ENCODE data around the gene DLGAP1.
"Not testable (repeated sequence)": the region's sequence is repeated elsewhere in the genome, so short reads cannot be mapped to it uniquely, and the experiment has no call there.

DLGAP1 gene

DNA sequence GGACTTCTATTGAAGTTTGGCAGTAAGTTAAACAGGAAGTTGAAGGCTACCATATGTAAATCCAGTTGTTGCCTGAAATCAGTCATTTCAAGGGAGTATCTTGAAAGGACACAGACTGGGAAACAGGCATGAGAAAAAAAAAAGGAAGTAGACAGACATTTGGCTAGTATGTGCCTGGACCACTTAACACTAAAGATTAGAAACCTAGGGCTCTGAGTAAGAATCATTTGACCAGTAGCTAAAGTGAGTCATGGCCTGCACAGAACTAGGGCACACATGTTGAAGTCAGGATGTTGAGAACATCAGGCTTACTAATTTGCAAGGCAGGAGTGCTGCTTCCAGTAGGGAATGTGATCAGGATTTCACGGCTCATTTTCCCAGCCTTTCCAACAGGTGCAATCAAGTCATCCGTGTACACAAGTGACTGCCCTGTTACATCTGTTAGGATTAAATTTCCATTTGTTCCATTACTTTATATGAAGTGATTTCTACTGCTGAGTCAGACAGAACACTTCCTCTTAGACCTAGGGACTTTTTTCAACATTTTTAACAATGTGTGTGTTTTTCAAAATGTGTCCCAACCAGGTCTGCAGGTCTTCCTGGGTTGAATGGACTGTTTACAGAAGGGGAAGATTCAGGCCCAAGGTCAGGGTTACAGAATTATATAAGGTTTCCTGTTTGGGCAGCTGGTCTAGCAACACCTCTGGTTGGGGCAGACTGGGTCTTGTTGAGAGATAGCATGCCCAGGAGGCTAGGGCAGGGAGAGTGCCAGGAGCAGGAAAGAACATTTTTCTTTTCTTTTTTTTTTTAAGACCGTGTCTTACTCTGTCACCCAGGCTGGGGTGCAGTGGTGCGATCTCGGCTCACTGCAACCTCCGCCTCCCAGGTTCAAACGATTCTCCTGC is 859.5 kb downstream of the DLGAP1 start:
- peak; percentile 70 to 76 for DNase-seq

- DNase-seq: no peak
Observed at GRCh38 chr18:3594760-3595368, 860.2 kb downstream of the DLGAP1 start.

GRCh38 chr18:3593904-3594759 is 861.0 kb downstream of the DLGAP1 start:
- peak; percentile 87 to 88 for DNase-seq

GRCh38 chr18:3593381-3593903 is 861.7 kb downstream of the DLGAP1 start:
- peak; percentile 86 to 87 for DNase-seq

DNA sequence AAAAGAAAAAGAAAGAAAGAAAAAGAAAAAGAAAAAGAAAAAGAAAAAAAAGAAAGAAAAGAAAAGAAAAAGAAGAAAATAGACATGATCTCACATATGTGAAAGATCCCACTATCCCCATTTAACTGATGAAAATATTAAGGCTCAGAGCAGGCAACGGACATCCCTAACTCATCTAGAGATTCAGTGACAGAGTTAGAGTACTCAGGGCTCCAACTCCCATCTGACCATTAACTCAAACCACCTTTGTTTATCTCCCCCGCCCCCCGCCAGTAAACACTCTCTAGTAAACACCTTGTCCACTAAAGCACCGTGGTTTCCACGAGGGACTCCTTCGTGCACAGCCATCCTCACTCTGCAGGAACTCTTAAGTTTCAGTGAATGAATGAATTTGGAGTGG is 862.2 kb downstream of the DLGAP1 start:
- no peak for DNase-seq

GRCh38 chr18:3590096-3590630 is 864.9 kb downstream of the DLGAP1 start:
- DNase-seq: no peak

- DNase-seq: peak; percentile 74 to 87
Observed at GRCh38 chr18:3585656-3586509, 869.2 kb downstream of the DLGAP1 start.

GRCh38 chr18:3584897-3585460 is 870.1 kb downstream of the DLGAP1 start:
- no peak for DNase-seq

DNA sequence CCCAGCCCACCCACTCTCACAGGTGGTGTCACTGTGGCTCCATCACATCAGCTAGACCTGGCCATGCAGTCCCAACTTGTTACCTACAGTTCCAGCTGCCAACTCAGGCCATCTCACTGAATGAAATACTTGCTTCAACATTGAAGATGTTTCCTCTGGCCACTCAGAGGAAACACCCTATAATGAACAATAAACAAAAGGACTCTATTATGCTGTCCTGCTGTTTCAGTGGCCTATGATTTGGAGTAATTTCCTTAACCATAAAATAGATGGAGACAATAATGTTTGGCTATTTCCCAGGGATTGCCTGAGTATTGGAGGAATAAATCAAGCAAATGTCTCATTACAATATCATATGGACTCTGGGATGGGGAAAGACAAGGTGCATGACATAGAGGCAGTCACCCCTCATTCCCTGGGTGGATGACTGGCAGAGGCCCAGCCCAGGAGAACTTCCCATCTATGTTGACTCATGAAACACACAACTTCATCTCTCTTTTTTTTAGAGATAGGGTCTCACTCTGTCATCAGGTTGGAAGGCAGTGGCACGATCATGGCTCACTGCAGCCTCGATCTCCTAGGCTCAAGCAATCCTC is 870.7 kb downstream of the DLGAP1 start:
- DNase-seq: no peak

GRCh38 chr18:3583873-3584247 is 871.2 kb downstream of the DLGAP1 start:
- DNase-seq: no peak

GRCh38 chr18:3583106-3583872 is 871.8 kb downstream of the DLGAP1 start:
- DNase-seq: not testable (repeated sequence)

DNA sequence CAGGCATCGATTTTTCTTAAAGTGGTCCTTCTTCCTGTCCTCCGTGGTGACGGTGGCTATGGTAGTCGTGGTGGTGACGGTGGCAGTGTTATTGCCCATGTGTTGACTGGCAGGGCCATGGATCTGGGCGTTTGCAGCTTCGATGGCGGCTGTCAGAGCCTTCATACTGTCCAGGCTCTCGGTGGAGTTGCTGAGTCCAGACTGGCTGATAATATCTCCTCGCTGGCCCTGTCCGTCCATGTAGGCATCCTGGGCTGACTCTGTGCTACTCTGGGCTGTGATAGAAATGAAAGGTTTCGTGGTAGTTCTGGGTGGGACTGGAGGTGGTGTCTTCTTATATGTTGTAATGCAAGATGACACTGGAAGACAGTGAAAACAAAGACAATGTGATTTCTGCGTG is 873.2 kb downstream of the DLGAP1 start:
- no peak for DNase-seq

DNA sequence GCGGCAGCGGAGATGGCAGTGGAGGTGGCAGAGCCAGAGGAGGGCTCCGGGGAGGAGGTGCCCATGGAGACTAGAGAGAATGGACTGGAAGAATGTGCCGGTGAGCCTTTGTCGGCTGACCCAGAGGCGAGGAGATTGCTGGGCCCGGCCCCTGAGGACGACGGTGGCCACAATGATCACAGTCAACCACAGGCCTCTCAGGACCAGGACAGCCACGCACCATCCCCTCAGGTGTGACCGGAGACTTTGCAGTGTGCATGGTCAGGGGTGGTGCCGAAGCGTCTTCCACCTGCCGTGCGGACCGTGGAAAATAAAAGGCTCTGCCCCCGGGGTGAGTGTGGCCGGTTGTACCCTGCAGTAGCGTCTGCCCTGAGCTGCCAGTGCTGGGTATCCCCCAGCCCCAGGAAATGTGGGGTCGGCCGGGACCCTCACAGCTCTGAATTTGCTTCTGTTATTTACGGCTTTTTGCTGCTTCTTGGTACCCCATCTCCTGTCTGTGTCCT is 874.5 kb downstream of the DLGAP1 start:
- DNase-seq: peak in 1 of 2 experiments; percentile 20

- no peak for DNase-seq
Observed at GRCh38 chr18:3579701-3580100, 875.4 kb downstream of the DLGAP1 start.

DNA sequence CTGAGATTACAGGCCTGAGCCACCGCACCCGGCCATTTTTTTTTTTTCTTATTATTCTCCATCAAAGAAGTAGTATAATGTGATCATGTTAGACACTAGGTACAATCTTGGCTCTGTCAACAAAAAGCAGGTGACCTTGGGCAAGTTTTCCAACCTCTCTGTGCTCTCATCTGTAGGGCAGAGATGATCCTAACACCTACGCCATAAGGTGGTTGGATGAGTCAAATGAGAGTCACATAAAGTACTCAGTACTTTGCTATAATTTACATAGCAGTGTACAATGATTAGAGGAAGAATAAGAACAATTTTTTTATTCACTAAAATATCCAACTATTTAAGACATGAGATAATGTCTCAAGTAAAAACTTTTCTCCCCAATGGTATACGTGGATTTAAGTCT is 876.5 kb downstream of the DLGAP1 start:
- DNase-seq: no peak

GRCh38 chr18:3577281-3577855 is 877.7 kb downstream of the DLGAP1 start:
- DNase-seq: no peak

DNA sequence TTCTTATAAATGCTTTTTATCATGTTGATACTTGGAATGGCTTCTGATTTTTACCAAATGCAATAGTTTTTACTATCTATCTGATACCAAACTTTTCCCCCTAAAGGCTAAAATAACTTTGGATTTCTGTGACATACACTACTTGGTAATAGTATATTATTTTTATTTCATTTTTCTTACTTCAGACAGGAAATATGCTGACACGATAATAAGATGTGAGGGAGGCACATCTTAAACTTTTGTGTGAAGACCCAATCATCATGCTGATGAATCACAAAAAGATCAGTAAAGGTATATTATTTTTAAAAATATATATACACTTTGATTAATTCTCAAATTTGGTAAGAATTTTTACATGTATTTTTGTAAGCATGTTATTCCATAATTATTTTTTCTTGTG is 882.3 kb downstream of the DLGAP1 start:
- no peak for DNase-seq

DNA sequence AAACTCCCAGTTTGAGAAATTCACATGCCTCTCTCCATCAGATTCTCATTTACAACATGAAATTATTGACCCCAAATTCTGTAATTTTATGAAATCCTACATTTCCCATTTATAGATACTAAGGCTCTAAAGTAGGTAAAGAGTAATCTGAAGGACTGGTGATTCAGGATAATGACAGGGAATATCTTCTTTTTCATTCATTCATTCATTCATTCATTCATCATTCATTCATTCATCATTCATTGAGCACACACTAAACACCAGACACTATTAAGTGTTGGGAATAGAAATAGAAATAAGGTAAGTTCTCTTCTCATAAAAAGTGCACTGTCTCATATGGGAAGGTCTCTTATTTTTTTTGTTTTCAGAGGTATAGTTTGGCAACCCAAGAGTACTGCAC is 888.3 kb downstream of the DLGAP1 start:
- no peak for DNase-seq

DNA sequence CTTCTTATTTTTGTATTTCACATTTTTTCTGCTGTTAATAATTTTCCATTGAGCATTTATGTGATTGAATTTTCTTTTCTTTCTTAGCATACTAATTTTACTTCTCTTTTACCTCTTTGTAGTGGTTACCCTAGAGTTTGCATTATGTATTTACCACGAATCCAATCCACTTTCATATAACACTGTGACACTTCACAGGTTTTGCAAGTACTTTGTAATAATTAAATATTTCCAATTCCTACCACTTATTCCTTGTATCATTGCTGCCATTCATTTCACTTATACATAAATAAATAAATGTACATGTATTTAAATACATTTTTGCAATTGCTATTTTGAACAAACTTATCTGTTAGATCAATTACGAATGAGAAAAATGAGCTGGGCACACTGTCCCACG is 894.4 kb downstream of the DLGAP1 start:
- no peak for DNase-seq
